ENCODE results near the gene AOC1.

DNA sequence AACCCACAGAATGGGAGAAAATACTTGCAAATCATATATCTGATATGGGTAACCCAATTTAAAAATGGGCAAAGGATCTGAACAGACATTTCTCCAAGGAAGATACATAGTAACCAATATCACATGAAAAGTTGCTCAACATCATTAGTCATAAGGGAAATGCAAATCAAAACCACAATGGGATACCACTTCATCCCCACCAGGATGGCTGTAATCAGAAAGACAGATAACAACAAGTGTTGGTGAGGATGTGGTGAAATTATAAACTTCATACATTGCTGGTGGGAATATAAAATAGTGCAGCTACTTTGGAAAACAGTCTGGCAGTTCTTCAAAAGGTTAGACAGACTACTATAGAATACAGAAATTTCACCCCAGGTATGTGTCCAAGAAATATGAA lies 19.3 kb downstream of the AOC1 start:
- TF ChIP-seq, protein P1, sequence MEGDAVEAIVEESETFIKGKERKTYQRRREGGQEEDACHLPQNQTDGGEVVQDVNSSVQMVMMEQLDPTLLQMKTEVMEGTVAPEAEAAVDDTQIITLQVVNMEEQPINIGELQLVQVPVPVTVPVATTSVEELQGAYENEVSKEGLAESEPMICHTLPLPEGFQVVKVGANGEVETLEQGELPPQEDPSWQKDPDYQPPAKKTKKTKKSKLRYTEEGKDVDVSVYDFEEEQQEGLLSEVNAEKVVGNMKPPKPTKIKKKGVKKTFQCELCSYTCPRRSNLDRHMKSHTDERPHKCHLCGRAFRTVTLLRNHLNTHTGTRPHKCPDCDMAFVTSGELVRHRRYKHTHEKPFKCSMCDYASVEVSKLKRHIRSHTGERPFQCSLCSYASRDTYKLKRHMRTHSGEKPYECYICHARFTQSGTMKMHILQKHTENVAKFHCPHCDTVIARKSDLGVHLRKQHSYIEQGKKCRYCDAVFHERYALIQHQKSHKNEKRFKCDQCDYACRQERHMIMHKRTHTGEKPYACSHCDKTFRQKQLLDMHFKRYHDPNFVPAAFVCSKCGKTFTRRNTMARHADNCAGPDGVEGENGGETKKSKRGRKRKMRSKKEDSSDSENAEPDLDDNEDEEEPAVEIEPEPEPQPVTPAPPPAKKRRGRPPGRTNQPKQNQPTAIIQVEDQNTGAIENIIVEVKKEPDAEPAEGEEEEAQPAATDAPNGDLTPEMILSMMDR (IDR thresholded peaks at IDR 0.05): no peak
- no peak for TF ChIP-seq POLR2AphosphoS5 (IDR thresholded peaks at IDR 0.05)
- no peak for TF ChIP-seq POLR2A (IDR thresholded peaks at IDR 0.05)
- no peak for TF ChIP-seq EP300 (IDR thresholded peaks at IDR 0.05)
